ENCODE results near the gene ETV3L.

Gene ETV3L

DNA sequence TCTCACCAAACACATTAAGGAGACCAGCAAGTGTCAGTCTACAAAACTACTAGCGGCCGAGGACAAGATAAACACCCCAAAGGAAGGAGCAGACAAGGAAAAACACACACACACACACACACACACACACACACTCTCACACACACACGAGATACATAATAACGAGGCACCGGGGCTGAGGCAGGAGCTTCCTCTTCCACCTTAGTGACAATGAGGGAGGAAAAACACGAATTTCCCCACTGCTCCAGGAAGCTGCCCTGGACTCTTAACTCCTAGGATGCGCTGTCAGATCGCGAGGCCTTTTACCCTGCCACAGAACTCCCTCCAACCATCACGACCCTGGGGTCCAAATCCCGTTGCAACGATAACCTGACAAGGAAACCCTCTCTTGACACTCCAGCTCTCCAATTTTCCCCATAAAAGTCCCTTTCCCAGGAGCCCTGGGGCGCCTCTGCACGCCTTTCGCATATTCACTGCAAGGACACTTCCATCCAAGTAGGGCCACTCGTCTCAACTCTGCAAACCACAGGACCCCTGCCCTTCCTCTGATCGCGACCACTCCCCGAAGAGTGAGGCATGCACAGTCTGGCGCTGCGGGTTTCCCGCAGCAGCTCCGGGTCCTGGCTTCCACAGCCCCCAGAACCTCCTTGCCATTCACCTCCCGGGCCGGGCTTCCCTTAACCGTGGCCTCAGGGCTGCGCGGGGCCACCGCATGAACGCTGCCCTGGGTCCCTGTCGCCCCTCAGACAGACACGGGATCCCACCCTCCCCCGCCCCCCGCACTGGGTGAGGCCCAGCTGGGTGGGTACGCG lies 38.0 kb upstream of the ETV3L start:
- Mint-ChIP-seq H3K4me3 (peak overlapping the region; percentile 90 to 98), H3K9me3 (no peaks in the 10 kb centered on the region), H3K27ac (peak overlapping the region; percentile 97 to 98), H3K36me3 (ENCODE audit: insufficient read depth) (peaks cover 55% of the 10 kb centered on the region), H3K27me3 (no peaks in the 10 kb centered on the region), H3K4me1 (ENCODE audit: low read depth in 2 of 2) (peaks cover 51 to 56% of the 10 kb centered on the region in 2 donors)
- DNase-seq: peak in 2 of 3 experiments; percentile 15
- peak; percentile 9 for ATAC-seq (replicated peaks)

DNA sequence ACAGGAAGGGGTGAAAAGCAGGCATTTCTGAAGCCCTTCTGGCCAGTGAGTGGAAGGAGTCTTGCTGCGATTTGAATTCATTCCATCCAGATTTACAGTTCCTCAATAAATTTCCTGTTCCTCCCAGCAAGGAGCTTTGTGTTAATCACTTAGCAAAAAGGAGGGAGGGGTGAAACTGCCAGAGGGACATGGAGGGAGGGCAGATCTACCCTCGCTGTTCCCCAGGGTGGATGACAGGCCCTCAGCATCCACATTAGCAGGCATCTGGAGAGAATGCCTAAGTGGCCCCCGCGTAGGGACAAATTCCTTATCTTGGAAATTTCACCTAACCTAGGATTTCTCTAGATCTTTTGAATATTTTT lies 37.4 kb upstream of the ETV3L start:
- H3K4me1 Mint-ChIP-seq (ENCODE audit: low read depth in 2 of 2): peaks cover 56 to 62% of the 10 kb centered on the region in 2 donors
- H3K36me3 Mint-ChIP-seq (ENCODE audit: insufficient read depth): peaks cover 61% of the 10 kb centered on the region
- peak overlapping the region; percentile 90 to 98 for H3K4me3 Mint-ChIP-seq
- H3K27ac Mint-ChIP-seq: peak overlapping the region; percentile 97 to 98
- ATAC-seq (replicated peaks) (no peak), DNase-seq (no peak)
- H3K27me3 Mint-ChIP-seq: no peaks in the 10 kb centered on the region
- no peaks in the 10 kb centered on the region for H3K9me3 Mint-ChIP-seq

DNA sequence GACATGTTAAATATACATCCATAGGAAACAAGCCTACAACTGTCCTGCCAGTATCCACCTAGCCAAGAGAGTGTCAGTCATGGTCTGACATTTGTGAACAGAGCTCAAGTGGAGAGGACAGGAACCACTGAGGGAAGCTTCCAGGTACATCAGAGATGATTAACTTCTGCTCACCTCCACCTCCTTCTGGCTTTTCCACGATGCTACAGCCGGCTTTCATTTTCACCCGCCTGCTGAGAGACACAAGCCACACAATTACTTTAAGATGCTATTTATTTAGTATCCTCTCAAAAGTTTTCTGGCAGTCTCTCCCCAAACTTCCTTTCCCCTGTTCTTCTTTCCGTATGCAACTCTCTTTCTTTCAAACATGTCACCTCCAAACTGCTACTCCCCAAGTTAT lies 36.5 kb upstream of the ETV3L start:
- H3K27ac Mint-ChIP-seq: peak overlapping the region in 1 of 2 donors; percentile 98
- H3K36me3 Mint-ChIP-seq (ENCODE audit: insufficient read depth): peaks cover 69% of the 10 kb centered on the region
- peak overlapping the region; percentile 90 to 98 for H3K4me3 Mint-ChIP-seq
- peaks cover 63 to 69% of the 10 kb centered on the region in 2 donors for H3K4me1 Mint-ChIP-seq (ENCODE audit: low read depth in 2 of 2)
- ATAC-seq (replicated peaks) (no peak), DNase-seq (no peak)
- no peaks in the 10 kb centered on the region for H3K9me3 Mint-ChIP-seq
- no peaks in the 10 kb centered on the region for H3K27me3 Mint-ChIP-seq

DNA sequence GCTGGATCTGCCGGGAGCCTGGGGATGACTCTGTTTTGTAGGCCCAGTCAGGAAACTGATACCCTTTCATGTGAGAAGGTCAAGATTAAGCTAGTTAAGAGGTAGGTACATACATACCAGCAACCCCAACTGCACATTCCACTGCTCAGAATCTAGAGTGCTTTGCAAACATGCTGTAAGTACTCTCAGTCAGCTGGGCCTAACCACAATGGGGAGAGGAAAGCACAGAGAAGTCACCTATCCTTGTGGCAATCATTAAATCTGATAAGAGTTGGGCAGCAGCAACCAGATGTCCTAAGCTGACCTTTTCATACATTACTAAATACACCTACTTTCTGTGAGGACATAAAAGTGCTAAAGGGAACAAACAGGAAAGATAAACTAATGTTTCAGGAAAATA lies 36.0 kb upstream of the ETV3L start:
- Mint-ChIP-seq H3K4me1 (ENCODE audit: low read depth in 2 of 2) (peaks cover 63 to 69% of the 10 kb centered on the region in 2 donors), H3K36me3 (ENCODE audit: insufficient read depth) (peaks cover 74% of the 10 kb centered on the region), H3K4me3 (peak overlapping the region; percentile 24 to 98), H3K27ac (peak overlapping the region; percentile 85 to 98), H3K27me3 (no peaks in the 10 kb centered on the region), H3K9me3 (no peaks in the 10 kb centered on the region)
- no peak for DNase-seq
- no peak for ATAC-seq (replicated peaks)

DNA sequence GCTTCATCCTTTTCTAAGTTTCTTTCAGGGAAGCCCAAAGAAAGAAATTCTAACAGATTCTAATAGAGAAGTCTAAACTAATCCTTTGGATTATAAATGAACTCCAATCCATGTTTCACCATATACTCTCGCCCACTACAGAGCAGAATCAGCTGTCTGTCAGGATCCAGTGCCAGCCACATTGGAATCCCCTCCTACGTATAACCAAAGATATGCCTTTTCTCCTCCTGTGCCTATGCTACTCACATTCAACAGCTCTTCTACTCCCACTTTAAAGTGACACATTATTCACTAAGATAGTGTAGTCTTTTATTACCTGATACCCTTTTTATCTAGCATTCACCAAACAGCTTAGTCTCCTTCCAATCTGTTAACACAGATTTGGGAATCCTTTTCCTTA lies 35.5 kb upstream of the ETV3L start:
- Mint-ChIP-seq H3K27ac (peak overlapping the region; percentile 85 to 98), H3K9me3 (no peaks in the 10 kb centered on the region), H3K4me3 (peak overlapping the region; percentile 24 to 98), H3K27me3 (no peaks in the 10 kb centered on the region), H3K4me1 (ENCODE audit: low read depth in 2 of 2) (peaks cover 63 to 69% of the 10 kb centered on the region in 2 donors), H3K36me3 (ENCODE audit: insufficient read depth) (peaks cover 78% of the 10 kb centered on the region)
- DNase-seq (no peak), ATAC-seq (replicated peaks) (no peak)

DNA sequence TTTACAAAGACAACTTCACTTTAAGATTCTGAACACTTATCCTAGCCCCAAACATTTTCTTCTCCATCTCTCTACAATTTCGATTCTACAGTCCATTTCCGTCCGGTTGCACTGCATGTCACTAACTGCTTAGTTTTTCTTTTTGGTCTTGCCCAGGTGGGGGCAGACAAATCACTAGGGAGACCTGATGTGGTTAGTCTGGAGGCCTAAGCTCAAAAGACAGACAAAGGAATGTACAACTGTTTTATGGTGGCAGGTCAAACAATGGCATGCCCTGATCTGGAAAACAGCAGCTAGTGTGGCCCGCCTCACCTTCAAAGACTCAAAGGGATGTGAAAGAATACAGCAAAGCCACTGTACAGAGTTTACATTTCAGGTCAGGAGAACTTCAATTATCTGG lies 34.8 kb upstream of the ETV3L start:
- DNase-seq: no peak
- peak overlapping the region in 1 of 2 donors; percentile 64 for H3K4me3 Mint-ChIP-seq
- peak overlapping the region in 1 of 2 donors; percentile 98 for H3K27ac Mint-ChIP-seq
- H3K36me3 Mint-ChIP-seq (ENCODE audit: insufficient read depth): peaks cover 82% of the 10 kb centered on the region
- no peaks in the 10 kb centered on the region for H3K27me3 Mint-ChIP-seq
- no peak for ATAC-seq (replicated peaks)
- peaks cover 63 to 67% of the 10 kb centered on the region in 2 donors for H3K4me1 Mint-ChIP-seq (ENCODE audit: low read depth in 2 of 2)
- H3K9me3 Mint-ChIP-seq: no peaks in the 10 kb centered on the region

DNA sequence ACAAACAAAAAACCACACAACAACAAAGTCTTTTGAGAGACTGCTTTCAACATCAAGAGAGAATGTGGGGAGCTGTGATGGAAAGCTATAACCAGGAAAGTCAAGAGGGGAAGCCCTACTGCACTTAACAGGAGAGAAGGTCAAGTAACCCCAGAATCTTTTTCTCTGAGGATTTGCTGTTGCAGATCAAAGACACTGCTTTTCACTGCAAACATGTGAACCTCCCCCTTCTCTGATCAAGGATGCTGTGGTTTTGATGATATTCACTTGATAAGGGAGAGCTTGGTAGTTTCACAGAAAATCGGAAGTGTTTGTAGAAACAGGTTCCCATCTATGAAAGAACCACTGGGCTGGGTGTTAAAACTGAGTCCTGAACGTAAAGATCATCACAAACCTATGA lies 33.8 kb upstream of the ETV3L start:
- Mint-ChIP-seq H3K9me3 (no peaks in the 10 kb centered on the region), H3K27me3 (no peaks in the 10 kb centered on the region), H3K4me1 (ENCODE audit: low read depth in 2 of 2) (peaks cover 55 to 60% of the 10 kb centered on the region in 2 donors), H3K4me3 (peak overlapping the region; percentile 53 to 64), H3K36me3 (ENCODE audit: insufficient read depth) (peaks cover 83% of the 10 kb centered on the region), H3K27ac (peak overlapping the region in 1 of 2 donors; percentile 98)
- ATAC-seq (replicated peaks): peak; percentile 38
- DNase-seq: peak in 2 of 3 experiments; percentile 16 to 23

DNA sequence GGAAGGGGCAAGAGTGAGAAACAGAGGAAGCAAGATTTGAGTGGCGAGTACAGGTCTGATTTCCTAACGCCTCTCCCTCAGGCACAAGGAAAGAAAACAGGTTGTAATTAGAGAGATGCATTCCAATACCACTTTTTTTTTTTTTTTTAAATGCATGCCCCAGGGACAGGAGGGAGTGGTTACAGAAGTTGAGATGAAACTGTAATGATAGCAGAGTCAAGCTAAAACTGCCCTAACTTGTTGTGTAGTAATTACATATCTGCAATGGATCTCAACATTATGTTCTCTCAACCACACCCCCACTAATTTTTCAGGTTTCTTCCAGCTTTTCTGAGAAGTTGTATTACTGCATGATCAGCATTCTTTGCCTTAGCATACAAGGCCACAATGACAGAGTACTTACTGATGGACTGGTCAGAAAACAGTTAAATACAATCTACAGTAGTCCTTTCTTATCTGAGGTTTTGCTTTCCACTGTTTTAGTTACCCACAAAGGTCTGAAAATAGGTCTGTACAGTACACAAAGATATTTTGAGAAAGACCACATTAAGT lies 33.1 kb upstream of the ETV3L start:
- H3K36me3 Mint-ChIP-seq (ENCODE audit: insufficient read depth): peaks cover 85% of the 10 kb centered on the region
- DNase-seq: no peak
- ATAC-seq (replicated peaks): no peak
- no peaks in the 10 kb centered on the region for H3K27me3 Mint-ChIP-seq
- H3K4me3 Mint-ChIP-seq: peak overlapping the region; percentile 34 to 64
- no peaks in the 10 kb centered on the region for H3K9me3 Mint-ChIP-seq
- H3K27ac Mint-ChIP-seq: peak overlapping the region; percentile 49 to 98
- H3K4me1 Mint-ChIP-seq (ENCODE audit: low read depth in 2 of 2): peaks cover 55 to 64% of the 10 kb centered on the region in 2 donors

DNA sequence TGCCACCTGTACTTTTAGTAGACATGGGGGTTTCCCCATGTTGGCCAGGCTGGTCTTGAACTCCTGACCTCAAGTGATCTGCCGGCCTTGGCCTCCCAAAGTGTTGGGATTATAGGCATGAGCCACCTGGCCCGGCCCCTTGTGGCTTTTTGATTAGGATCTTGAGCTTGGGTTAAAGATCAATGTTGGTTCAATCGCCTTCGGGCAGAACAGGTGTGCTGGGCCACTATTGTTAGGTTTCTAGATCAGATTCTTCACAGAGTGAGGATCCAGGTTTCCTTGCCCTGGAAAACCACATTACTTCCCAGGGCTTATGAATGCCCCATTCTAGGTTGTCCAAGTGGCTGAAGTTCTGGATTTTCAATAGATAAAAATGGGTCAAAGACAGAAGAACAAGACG lies 32.5 kb upstream of the ETV3L start:
- Mint-ChIP-seq H3K27ac (peak overlapping the region; percentile 49 to 83), H3K9me3 (no peaks in the 10 kb centered on the region), H3K4me1 (ENCODE audit: low read depth in 2 of 2) (peaks cover 49 to 59% of the 10 kb centered on the region in 2 donors), H3K36me3 (ENCODE audit: insufficient read depth) (peaks cover 85% of the 10 kb centered on the region), H3K4me3 (peak overlapping the region; percentile 34 to 64), H3K27me3 (no peaks in the 10 kb centered on the region)
- DNase-seq: no peak
- no peak for ATAC-seq (replicated peaks)

DNA sequence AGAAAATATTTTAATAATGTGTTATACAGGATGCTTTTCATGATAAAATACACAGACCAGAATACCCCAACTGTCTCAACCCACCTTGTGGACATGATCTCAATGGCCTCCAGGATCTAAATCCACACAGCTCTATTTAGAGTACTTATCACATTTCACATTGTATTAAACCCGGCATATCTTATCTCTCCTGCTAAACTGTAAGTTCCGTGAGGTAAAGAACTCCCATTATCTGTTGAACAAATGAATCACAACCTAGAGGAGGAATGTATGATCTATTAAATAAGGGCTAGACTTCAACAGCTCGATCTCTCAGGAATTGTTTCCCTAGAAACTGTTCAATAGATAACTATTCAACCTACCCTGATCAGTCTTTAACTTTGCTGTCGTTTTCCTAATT lies 31.7 kb upstream of the ETV3L start:
- ATAC-seq (replicated peaks) (no peak), DNase-seq (no peak)
- H3K27ac Mint-ChIP-seq: peak overlapping the region; percentile 49 to 74
- H3K27me3 Mint-ChIP-seq: no peaks in the 10 kb centered on the region
- H3K36me3 Mint-ChIP-seq (ENCODE audit: insufficient read depth): peaks cover 82% of the 10 kb centered on the region
- peaks cover 42 to 55% of the 10 kb centered on the region in 2 donors for H3K4me1 Mint-ChIP-seq (ENCODE audit: low read depth in 2 of 2)
- no peaks in the 10 kb centered on the region for H3K9me3 Mint-ChIP-seq
- peak overlapping the region in 1 of 2 donors; percentile 18 for H3K4me3 Mint-ChIP-seq

DNA sequence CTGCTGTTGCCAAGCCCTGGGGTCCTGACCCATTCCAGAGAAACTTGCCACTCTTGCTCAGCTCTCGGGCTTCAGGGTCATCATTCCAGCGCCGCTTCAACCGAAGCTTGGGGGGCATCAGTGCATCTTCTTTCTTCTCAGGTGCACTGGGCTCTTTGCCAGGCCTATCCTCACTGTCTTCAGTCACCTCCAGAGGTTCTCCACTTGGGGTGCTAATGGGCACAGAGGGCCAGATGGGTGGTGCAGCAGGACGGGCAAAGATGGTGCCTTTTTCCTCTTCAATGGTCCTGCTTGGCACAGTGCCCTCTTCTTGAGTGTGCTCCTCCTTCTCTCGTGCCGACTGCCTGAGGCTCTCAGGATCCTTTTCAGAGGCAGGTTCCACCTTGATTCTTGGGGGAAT lies 25.2 kb upstream of the ETV3L start:
- ATAC-seq (replicated peaks) (no peak), DNase-seq (no peak)
- Mint-ChIP-seq H3K9me3 (no peaks in the 10 kb centered on the region), H3K27ac (peak overlapping the region in 1 of 2 donors; percentile 70), H3K4me3 (no peak overlapping the region), H3K36me3 (ENCODE audit: insufficient read depth) (peaks cover 89% of the 10 kb centered on the region), H3K4me1 (ENCODE audit: low read depth in 2 of 2) (peaks cover 23 to 41% of the 10 kb centered on the region in 2 donors), H3K27me3 (no peaks in the 10 kb centered on the region)

DNA sequence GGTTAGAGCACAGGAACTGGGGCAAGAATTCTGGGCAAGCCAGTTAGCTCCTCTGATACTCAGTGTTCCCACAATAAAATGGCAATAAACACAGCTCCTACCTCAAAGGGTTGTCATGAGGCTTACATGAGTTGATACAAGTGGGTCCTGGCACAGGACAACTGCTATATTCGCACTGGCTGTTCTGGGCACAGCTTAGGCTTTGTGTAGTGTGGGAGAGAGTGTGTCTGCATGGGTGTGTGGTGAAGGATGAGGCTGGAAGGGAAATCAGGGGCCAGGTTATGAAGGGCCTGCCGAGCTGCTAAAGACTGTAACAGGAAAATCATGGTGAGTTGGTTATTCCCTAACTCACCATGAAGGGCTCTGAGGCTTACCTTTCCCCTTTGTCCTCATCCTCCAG lies 19.8 kb upstream of the ETV3L start:
- Mint-ChIP-seq H3K36me3 (ENCODE audit: insufficient read depth) (peaks cover 38% of the 10 kb centered on the region), H3K27me3 (no peaks in the 10 kb centered on the region), H3K4me3 (no peak overlapping the region), H3K27ac (no peak overlapping the region), H3K4me1 (ENCODE audit: low read depth in 2 of 2) (peaks cover 13 to 18% of the 10 kb centered on the region in 2 donors), H3K9me3 (no peaks in the 10 kb centered on the region)
- no peak for DNase-seq
- no peak for ATAC-seq (replicated peaks)

DNA sequence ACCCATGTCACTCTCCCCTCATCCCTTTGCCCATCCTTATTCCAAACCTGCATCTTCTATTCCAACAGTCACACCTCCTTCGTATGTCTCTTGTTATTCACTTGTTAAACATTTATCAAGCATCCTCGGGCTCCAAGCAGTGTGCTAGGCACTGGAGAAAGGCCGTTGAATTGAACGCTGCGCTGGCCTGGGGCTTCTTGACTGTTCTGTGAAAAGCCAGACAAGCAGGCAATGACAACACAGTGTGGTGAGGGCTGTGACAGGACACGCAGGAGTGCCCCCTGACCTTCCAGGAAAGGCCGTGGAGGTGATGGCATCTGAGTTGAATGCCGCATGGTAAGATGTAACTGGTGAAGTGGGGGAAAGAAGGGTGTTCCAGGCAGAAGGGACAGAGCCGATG lies 19.4 kb upstream of the ETV3L start:
- no peak for ATAC-seq (replicated peaks)
- Mint-ChIP-seq H3K36me3 (ENCODE audit: insufficient read depth) (peaks cover 33% of the 10 kb centered on the region), H3K27me3 (no peaks in the 10 kb centered on the region), H3K9me3 (no peaks in the 10 kb centered on the region), H3K27ac (peak overlapping the region in 1 of 2 donors; percentile 42), H3K4me1 (ENCODE audit: low read depth in 2 of 2) (peaks cover 13 to 14% of the 10 kb centered on the region in 2 donors), H3K4me3 (no peak overlapping the region)
- no peak for DNase-seq

DNA sequence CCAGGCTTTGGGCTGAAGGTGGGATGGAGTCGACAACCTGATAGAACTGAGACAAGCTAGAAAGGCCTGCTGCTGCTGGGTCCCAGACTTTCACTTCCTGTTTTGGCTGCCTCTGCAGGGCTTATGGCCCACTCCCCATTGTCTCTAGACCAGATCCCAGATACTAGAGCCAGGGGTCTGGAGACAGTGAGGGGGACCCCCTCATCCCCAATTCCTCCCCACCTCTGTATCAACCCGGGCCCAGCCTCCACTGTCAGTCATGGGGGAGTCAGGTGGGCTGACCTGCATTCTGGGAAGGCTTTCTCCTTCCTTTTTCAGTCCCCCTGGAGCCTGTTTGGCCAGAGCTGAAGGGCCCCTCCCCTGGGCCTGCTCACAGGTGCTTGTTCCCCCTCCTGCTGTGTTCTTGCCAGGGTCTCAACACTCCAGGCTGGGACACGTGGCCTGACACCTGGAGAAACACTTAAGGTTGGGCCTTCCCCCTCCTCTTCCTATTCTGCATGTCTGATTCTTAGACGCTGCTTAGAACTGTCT lies 18.0 kb upstream of the ETV3L start:
- H3K27ac Mint-ChIP-seq: no peak overlapping the region
- no peak for ATAC-seq (replicated peaks)

More for the DNA sequence above, 18.0 kb upstream of the ETV3L start:
- no peaks in the 10 kb centered on the region for H3K9me3 Mint-ChIP-seq
- no peak for DNase-seq
- peaks cover under 1 to 8% of the 10 kb centered on the region in 2 donors for H3K27me3 Mint-ChIP-seq
- H3K4me3 Mint-ChIP-seq: no peak overlapping the region
- peaks cover under 1 to 2% of the 10 kb centered on the region in 2 donors for H3K4me1 Mint-ChIP-seq (ENCODE audit: low read depth in 2 of 2)
- H3K36me3 Mint-ChIP-seq (ENCODE audit: insufficient read depth): peaks cover 19% of the 10 kb centered on the region
